D341Med (cell line): ENCODE data around the gene POU3F3.

Experiments used
- DNase-seq: peaks from one replicate; pipeline ENCODE4 v3.0.0; 2012; ENCODE audit warnings: low spot score

The POU3F3 gene

DNA sequence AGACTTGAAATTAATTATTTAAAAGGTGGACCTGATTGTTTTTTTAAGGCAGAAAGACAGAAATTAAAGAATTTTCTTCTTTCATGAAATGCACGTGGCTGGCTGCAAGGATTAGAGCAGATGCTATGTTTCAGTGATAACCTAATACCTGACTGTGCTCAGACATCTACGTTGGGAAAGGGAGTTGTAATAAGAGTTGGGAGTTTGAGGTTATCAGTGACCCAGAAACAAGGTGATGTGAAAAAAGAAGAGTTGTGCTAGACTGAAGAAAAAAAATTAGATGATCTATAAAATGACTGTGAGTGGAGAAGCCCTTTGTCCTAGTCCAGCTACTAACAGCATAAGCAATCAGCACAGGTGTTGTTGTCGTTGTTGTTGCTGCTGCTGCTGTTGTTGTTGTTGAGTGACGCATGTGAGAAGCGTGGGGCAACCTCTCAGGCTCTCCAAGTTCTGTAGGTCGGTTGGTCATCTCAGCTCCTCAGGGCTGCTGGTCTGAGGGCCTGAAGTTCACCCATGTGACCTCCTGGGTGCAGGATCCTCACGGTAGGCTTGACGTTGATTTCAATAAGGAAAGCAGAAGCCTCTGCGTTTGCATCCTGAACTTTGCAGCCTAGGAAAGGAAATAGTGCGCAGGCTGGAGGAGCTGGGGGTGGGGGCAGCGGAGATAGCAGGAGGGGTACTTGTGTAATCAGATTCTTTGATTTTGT is 7.6 kb downstream of the POU3F3 start:
- DNase-seq = no peak

DNA sequence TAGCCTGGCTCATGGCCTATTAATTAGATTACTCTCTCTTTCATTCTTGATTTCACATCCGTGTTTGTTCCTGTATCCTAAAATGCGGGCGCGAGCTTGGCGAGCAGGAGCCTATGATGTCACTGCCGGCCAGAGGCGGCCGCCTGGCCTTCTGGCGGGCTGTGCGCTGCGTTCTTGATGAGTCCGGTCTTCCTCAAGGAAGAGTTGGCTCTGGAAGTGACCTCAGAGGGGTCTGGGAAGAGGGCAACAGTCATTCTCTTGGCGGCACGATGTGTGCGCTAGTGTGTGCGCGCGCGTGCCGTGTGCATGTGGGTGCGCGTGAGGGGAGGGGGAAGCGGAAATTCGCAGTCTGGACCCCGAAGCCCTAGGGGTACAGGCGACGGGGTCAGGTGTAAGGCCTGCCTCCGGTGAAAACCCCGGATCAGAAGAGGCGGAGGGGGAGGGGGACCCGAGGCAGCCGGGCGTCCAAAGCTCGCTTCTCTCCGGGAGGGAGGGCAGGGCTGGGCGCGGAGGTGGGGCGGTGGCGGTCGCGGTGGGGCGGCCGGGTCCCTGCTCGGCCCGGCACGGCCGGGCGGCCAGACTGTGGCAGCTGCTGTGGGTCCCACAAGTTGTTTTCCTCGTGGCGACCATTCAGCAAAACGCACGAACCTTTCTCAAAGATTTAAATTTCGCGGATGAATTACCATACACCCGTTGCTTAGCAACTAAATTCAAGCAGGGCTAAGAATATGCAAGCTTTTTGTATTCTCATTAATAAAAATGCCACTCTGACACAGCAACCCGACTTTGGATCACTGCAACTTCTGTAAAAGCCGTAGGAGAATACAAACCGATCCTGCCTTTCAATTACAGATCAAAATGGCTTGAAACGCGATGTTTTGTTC is 8.4 kb downstream of the POU3F3 start:
- no peak for DNase-seq

DNA sequence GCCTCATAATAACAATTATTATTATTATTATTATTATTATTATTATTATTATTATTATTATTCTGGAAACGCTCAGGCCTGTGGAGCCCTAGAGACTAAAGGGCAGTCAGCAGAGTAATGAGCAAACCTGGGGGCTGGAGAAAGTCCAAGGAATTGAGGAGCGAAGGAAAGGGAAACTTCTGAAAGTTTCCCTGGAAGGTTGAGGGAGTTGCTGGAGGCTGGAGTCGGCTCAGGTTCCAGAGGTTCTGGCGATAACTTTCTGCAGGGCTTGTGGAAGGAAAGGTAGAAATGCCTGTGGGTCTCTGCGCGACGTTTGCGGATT is 9.2 kb downstream of the POU3F3 start:
- DNase-seq = no peak

DNA sequence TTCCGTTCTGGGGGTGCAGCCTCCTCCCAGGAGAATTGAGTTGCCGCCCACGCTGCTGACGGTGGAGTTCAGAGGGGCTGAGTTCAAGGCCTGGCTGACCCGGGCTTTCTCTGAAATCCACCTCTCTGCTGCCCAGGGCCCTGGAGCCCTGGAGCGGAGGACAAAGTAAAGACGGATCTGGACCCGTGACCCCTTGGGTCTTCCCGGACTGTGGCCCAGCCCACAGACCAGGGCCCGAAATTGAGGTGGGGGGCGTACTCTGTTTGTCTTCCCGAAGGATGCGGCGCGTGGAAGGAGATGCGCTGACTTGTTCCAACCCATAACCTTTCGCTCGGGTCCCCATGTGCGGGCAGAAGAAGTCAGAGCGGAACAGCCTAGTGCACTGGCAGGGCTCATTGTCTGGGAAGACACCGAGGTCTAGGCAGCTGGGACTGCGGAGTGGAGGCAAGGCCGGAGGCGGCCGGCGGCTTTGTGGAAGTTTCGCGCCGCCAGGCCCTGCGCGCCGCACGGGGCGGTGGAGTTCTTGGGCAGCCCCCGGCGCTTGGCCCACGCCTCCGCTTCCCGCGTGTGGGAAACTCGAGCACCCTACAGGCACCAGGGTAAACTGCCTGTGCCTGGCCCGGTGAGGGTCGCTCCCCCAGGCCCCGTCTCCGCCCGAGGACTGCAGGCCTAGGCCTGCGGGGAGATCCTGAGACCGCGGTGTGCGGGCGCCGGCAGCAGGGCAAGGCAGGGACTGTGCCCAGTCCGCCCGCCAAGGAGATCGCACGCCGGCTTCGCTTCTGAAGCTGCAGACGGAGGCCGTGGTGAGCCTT is 9.8 kb downstream of the POU3F3 start:
- DNase-seq = no peak

DNA sequence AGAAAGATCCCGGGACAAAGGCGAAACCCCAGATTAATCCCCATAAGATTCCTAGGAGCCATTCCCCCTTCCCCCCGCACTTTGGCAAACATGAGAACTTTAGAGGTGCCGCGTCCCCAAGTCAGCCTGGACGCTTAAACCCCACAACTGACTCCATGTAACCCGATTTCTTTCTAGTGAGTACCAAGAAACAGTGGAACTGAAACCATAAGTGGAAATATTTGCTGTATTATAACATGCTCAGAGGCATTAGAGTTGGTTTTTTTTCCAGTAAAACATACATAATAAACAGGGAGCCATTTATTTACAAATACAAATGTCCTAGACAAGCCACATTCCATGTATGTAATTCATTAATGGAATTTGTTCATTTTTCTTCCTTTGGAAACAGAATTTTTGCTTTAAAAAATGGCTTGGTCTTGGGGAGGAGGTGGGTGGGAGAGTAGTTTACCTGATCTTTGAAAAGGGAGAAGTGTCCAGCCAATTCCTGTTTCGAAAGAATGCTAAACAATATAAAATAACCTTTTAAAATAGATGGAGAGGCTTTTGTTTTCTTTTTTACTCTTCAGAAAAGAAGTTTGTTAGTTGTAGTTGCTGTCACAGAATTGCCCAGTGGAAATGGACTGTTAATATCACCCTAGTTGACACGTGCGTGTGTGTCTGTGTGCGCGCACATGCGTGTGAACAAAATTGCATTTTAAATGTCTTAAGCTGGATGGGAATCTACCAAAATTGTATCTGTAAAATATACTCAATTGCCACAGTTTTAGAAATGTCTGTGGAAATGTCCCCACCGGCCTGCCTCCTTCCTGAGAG is 10.6 kb downstream of the POU3F3 start:
- DNase-seq = no peak

DNA sequence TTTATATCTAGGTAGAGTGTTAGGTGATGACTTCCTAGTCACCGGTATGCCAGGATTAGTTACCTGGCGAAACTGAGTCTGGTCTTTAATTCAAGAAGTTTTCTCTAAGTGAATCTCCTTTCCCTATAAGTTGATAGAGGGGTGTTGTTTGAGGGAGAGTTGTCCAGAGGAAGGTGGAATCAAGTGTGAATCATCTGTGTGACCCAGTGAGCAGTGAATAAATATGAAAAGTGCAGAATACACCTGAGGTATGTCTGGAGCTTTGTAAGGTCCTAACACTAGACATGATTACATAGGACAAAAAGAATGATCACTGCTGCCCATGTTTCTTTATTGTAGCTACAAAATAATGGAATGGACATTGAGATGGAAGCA is 11.2 kb downstream of the POU3F3 start:
- DNase-seq = no peak

DNA sequence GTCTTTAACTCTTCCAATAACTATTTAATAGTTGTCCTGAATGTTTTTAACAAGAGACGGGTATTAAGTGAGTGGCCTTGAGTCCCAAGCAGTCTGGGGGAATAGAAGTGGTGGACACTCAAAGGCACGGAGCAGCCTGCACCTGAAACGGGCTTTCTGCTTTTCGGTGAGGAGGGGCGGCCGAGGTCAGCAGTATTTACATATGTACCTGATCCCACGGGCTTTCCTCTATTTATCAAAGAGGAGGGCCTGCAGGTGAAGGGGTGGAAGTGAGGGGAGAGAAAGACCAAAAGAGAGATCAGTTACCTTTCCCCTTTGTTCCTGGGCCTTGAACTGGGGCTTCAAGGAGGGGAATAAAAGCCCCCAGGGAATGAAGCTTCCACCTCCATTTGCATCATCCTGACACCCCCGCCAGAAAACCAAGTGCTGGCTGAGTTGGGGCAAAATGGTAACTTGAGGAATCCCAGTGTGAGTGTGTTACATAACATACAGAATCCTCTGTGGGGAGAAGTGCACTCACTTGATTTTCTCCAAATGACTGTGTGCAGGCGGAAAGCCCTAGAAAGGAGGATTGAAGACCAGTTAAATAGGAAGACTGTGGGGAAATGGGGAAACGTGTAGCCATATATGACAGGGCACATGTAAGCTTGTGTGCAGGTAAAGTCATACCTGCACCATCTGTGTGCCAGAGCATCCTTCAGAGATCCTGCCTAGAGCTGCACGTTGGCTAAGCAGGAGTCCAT is 12.4 kb downstream of the POU3F3 start:
- no peak for DNase-seq

DNA sequence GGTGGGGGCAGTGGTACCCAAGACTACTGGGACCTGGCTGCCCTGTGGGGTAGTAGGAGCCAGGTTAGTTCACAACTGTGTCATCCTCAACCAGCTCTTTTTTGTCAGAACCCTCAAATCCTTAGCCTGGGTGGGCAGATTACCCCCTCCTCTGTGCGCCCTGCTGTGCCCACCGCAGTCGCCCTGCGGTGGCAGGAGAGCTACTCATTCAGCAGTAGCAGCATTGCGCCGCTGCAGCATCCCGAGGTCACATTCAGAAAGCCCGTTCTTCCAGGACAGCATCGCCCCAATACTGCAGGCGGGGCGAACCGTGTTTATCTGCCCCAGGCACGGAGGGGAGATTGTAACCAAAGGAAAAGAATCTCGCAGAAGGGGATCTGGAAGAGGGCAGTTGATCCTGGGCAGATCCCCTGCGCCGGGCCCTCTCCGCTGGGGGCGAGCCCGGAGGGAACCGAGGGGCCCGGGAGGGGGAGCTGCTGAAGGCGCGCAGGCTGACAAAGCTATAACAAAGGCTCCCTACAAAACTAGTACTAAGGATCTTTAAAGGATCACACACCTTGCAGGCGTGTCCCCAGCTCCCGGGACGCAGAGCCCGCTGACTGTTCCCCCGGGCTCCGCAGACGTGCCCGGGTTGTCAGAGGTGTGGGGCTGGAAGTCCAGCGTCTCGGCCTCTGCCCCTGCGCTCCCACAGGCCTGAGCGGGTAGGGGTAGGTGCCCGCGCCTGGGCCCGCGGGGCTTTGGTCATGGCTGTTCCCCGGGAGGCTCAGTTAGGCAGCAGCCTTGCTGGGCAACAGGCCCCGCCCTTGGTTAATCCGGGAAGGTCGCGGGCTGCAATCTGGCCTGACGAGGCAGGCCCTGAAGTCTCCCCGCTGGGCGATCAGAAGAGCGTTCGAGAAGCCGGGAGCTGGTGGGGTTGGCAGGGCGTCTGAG is 13.2 kb downstream of the POU3F3 start:
- DNase-seq = no peak

DNA sequence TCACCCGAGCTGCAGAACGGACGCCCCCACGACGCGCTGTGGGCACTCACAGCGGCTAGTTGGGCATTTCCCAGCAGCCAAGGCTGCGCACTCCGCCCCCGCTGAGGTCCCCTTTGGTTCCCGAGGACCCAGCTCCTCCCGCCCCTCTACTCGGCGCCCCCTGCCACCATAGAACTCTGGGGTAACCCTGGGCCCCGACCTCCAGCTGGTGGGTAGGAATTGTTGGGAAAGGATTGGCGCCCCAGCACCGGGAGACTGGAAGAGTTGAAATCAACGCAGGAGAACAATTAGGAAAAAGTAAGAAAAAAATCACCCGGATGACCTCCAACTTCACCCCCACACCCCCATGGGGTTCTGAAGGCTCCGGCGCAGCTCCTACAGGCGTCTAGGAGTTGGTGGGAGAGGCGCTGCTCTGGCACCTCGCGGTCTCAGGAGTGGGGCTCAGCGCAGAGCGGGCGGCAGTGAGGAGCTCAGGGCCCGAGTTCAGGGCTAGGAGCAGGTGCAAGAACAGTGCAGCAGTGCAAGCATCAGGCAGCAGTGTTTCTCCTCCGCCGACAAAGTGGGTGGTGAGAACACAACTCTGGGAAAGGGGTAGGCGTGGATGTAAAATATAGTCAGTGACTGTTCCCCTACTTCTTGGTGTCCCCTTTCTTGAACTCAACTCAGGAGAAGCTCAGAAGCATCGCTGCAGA is 14.0 kb downstream of the POU3F3 start:
- DNase-seq = no peak

DNA sequence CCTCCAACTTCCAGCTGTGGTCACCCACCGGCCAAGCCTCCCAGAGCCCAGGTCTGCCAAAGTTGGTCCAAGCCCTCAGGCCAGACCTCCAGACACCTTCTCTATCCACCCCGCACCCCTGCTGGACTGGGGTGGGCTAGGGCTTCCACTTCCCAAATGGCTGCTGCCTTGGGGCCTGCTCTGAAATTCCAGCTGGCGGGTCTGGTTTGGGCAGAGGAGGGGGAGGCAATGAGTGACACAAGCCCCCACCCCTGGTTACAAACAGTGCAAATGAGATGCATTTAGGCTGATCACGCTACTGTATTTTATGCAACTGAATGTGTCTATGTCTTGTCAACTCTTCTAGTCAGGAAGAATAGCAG is 14.6 kb downstream of the POU3F3 start:
- no peak for DNase-seq

DNA sequence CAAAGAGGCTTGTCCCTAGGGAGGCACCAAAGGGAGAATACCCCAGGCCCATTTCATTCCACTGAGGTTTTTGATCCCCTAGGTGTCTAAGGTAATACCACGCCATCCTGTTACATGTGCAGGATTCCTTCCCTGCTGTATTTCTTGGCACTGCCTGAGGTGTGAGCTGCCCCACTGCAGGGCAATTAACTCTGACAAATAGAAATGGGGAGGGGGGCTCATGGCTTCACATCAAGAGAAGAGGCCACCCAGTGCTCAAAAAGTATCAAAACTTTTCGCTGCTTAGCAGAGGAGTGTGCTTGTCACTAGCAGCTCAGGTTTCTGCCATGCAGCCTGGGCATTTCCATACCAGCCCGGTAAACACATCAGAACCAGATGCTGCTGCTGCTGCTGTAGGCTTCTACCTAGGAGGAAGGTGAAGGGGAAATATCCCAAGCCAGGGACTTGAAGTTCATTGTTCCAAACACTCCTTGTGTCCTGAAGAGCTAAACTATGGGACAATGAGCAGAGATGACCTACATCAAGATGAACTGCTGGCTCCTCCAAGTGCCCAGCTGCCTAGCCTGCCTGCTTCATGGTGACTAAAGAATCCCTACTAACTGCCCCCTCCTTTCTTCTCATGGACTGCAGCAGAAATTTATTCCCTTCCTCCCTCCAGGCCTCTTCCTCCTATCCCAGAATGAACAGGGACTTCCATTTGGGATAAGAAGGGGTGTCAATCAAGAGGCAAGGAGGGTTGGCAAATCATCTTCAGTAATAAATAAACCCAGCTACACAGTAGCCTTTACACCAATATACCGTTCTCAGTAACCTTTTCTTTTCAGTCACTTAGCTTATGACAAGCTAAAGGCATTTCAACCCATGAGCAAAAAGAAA is 16.4 kb downstream of the POU3F3 start:
- DNase-seq = no peak

DNA sequence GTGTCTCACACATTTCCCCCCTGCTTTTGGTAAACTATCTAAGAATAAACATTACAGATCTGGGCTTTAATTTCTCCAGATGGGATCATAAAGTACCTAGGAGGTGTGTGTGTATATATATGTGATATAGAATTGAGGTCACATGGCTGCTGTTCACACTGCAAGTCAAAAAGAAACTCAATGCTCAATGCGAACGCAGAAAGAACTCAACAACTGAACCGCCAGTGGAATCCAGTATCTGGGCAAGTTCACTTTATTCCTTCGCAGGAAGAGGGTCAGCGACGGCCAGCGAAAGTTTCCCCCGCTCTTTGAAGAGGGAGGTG is 17.7 kb downstream of the POU3F3 start:
- DNase-seq = no peak

DNA sequence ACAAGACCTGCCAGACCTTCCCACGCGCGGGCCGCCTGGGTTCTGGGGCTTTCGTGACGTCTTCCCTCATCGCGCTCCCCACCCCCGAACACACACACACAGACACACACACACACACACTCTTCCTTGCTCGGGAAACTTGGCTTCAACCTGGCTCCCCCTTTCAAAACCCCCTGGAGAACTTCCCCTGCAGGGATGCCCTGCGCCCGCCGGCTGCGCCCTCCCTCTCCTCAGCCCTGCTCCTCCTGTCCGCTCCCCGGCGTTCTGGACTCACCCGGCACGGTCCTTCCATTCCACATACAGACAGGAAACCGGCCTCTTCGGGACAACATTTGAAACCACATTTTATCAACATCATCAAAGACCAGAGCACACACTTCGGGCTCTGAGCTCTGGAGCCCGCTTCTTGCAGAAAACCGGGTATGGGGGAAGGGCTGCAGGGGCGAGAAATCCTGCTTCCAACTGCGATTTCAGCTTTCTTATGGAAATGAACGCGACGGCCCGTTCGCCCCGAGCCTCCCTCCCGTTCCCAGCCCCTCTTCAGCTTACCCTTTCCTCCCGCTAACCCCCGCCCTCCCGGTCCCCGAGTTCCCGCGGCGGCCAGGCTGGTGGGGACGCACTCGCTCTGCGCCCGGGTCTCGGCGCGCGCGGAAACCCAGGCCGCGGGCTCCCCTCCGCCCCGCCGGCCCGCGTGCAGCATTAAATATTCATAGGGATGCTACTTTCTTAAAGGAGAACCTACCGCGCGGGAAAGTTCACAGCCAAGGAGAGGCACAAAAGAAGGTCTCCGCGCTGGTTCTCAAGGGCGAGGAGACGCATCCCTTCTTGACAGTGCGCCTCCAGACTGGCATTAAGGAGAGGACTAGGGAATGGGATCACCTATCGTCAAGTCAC is 18.3 kb downstream of the POU3F3 start:
- DNase-seq = peak; percentile 47

DNA sequence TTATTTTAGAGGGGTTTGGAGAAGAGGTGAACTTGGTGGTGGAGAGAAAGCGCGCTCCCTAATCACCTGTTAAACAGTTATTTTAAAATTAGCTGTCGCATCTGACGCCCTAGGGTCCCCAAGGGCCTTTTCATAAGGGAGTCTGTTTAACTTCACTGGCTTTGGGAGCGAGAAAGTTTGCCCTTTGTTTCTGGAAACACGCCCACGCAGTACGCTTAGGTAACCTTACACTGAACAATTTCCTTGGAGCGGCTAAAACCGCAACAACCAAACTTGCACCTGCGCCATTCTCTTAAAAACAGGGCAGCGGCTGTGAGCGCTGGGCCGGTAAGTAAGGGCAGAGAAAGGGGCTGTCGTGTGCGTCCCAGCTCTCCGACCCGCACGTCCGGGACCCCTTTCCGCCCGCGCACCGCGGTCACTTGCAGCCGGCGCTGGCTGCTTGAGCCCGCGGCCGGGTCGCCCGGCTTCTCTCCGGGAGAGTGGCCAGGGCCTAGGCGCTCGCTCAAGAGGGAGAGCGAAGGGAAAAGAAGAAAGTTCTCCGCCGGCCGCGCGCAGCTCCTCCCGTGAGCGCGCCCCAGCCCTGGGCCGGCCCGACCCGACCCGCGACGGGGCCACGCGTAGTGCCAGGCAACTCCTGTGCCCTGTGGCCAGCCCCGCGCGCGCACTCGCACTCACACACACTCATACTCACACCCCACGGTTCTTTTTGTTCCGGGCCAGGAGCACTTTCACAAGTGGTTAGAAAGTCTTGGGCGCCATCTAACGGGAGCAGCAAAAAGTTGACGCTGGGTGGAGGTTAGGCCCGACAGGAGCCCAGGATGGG is 19.2 kb downstream of the POU3F3 start:
- peak; percentile 77 for DNase-seq

DNA sequence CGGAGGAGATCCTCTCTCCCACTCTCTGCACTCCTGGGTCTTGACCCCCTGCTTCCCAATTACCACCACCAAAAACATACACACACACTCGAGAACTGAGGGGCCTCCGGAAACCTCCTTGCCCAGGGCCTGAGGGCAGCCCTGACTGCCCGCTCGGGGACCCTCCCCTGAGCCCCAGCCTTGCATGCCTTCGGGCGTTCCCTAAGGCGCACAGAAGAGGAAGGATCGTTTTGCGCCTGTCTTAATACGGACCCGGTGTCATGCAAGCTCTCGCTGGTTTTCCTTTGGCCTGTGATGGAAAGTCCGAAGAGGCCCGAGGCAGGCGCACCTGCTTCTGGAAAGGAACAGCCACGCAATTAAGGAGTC is 19.8 kb downstream of the POU3F3 start:
- DNase-seq = no peak

DNA sequence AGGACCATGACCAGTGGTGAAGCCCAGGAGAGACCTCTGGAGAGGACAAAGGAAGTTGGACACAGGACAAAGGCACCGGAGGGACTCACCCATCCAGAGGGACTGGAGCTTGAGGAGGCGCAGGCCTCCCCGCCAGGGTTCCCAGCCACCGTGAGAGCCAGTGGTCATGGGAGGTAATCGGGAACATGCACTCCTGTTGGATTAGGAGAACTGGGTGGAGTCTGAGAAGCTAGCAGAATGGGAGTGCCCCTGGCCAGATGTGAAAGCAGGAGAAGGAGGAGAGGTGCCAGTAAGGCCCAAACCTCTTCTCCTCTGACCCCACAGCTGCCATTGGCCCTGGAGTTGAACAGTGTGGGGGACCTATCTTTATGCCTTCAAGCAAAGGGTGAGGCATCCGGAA is 20.3 kb downstream of the POU3F3 start:
- no peak for DNase-seq

DNA sequence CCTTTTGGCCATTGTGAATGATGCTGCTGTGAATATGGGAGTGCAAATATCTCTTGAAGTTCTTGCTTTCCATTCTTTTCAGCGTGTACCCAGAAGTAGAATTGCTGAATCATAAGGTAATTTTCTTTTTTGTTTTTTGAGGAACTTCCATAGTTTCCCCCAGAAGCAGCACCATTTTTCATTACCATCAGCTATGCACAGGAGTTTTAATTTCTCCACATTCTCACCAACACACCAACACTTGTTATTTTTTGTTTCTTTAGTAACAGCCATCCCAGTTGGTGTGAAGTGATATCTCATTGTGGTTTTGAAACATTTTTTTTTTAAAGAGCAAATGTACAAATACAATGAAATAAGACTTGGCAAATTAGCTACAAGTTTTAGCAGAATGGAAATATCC is 21.3 kb downstream of the POU3F3 start:
- DNase-seq = no peak
